Smooth muscle cell (in vitro differentiated cells): ENCODE measurements around the gene CHRNB2. TPM values are rescaled to one million over a fixed set of nuclear protein-coding genes. Genes with fewer than 3 reads are reported as not detected.
A peak's percentile ranks its signal among the peaks of the same experiment; 100 is the strongest.

Source experiments
- DNase-seq: peaks from one replicate; lab custom pipeline; 2025; ENCODE audit not compliant: unreplicated experiment; lab: John Stamatoyannopoulos, UW
- H2AFZ ChIP-seq: fragments of 200-600 bp; sonication (generic); 2 replicates; pipeline ENCODE4 v1.6.0; 2016; ENCODE audit warnings: antibody characterized with exemption, low read depth, mild to moderate bottlenecking
- H3F3A ChIP-seq: fragments of 200-600 bp; sonication (generic); 2 replicates; pipeline ENCODE4 v1.6.0; 2017; ENCODE audit warnings: antibody characterized with exemption, low read depth
- H3K27ac ChIP-seq: fragments of 200-600 bp; sonication (generic); 2 replicates; pipeline ENCODE4 v1.5.1; 2016; ENCODE audit warnings: low read depth, mild to moderate bottlenecking
- H3K27me3 ChIP-seq: fragments of 200-600 bp; sonication (generic); 2 replicates; pipeline ENCODE4 v1.6.1; 2016; ENCODE audit warnings: low read depth, mild to moderate bottlenecking
- H3K36me3 ChIP-seq: fragments of 200-600 bp; sonication (generic); 2 replicates; pipeline ENCODE4 v1.5.1; 2016; ENCODE audit warnings: low read depth
- H3K4me1 ChIP-seq: fragments of 200-600 bp; sonication (generic); 2 replicates; pipeline ENCODE4 v1.5.1; 2016; ENCODE audit warnings: low read depth
- H3K4me2 ChIP-seq: fragments of 200-600 bp; sonication (generic); 2 replicates; pipeline ENCODE4 v1.6.0; 2016; ENCODE audit warnings: mild to moderate bottlenecking
- H3K4me3 ChIP-seq: fragments of 200-600 bp; sonication (generic); 2 replicates; pipeline ENCODE4 v1.5.1; 2016; ENCODE audit warnings: mild to moderate bottlenecking
- H3K79me2 ChIP-seq: fragments of 200-600 bp; sonication (generic); 2 replicates; pipeline ENCODE4 v1.6.0; 2016; ENCODE audit warnings: low read depth, mild to moderate bottlenecking
- H3K9ac ChIP-seq: fragments of 200-600 bp; sonication (generic); 2 replicates; pipeline ENCODE4 v1.6.0; 2016; ENCODE audit warnings: low read depth
- H3K9me3 ChIP-seq: fragments of 200-600 bp; sonication (generic); replicated peaks from 2 replicates; pipeline ENCODE4 v1.5.1; 2016; ENCODE audit warnings: low read depth
- H4K20me1 ChIP-seq: fragments of 200-600 bp; sonication (generic); 2 replicates; pipeline ENCODE4 v1.6.0; 2016; ENCODE audit warnings: low read depth
- WGBS: methylation state at CpG from one replicate; pipeline ENCODE4 v1.1.7; 2016; ENCODE audit warnings: low lambda C conversion rate; 5-methylcytosine and 5-hydroxymethylcytosine counted together
- polyA plus RNA-seq: library from polyadenylated mRNA; unstranded; fragments of >200 nt; fragmentation: Nextera tagmentation; extraction: Ambion mirVana; gene quantifications from 2 replicates; pipeline ENCODE4 v1.2.1, GENCODE V29; 2016
- total RNA-seq: library from RNA; depleted of rRNA; stranded (reverse); fragments of >200 nt; gene quantifications from 2 replicates; pipeline ENCODE4 v1.2.3, GENCODE V29; 2014
- TF ChIP-seq, protein P1 (sequence below): fragments of 200-600 bp; sonication (generic); IDR thresholded peaks from 2 replicates; pipeline ENCODE4 v1.5.1; 2017; ENCODE audit warnings: borderline replicate concordance, mild to moderate bottlenecking, antibody characterized with exemption; ENCODE audit not compliant: insufficient read depth, poor library complexity, severe bottlenecking

The CHRNB2 gene
- total and polyA plus RNA-seq, 2 experiments from 2014 or later: not detected

DNA sequence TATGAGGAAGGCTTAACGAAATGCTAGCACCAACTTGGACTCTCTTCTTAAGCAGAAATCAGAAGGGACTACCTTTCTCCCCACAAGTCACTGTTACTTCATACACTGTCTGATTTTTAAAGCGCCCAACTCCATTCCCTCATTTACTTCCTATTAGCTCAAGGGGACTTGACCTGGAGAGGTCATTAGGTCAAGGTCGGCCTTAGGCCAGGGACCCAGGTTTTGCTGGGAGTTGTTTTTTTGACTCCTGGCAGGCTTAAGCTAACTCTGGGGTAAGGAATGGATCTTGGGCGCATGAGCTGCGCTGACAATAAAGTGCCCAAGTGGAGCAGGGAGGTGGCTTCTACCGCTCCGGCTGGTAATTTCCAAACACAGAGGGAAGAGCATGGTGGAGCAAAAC, 23.6 kb downstream of the CHRNB2 start:
- Histone ChIP-seq H3K27me3 (no peaks in the 10 kb centered on the region), H3K4me2 (no peak overlapping the region), H3K36me3 (peaks cover 42% of the 10 kb centered on the region), H3K9ac (no peak overlapping the region), H3K4me1 (no peaks in the 10 kb centered on the region), H2AFZ (no peak overlapping the region), H3K27ac (no peak overlapping the region), H3K4me3 (no peak overlapping the region), H3F3A (no peaks in the 10 kb centered on the region), H4K20me1 (peaks cover 52% of the 10 kb centered on the region), H3K9me3 (no peaks in the 10 kb centered on the region), H3K79me2 (peaks cover 7% of the 10 kb centered on the region)
- 99% methylated on average over 7 of the region's 7 CpGs for WGBS
- DNase-seq: no peak
- TF ChIP-seq, protein P1, sequence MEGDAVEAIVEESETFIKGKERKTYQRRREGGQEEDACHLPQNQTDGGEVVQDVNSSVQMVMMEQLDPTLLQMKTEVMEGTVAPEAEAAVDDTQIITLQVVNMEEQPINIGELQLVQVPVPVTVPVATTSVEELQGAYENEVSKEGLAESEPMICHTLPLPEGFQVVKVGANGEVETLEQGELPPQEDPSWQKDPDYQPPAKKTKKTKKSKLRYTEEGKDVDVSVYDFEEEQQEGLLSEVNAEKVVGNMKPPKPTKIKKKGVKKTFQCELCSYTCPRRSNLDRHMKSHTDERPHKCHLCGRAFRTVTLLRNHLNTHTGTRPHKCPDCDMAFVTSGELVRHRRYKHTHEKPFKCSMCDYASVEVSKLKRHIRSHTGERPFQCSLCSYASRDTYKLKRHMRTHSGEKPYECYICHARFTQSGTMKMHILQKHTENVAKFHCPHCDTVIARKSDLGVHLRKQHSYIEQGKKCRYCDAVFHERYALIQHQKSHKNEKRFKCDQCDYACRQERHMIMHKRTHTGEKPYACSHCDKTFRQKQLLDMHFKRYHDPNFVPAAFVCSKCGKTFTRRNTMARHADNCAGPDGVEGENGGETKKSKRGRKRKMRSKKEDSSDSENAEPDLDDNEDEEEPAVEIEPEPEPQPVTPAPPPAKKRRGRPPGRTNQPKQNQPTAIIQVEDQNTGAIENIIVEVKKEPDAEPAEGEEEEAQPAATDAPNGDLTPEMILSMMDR: no peak

DNA sequence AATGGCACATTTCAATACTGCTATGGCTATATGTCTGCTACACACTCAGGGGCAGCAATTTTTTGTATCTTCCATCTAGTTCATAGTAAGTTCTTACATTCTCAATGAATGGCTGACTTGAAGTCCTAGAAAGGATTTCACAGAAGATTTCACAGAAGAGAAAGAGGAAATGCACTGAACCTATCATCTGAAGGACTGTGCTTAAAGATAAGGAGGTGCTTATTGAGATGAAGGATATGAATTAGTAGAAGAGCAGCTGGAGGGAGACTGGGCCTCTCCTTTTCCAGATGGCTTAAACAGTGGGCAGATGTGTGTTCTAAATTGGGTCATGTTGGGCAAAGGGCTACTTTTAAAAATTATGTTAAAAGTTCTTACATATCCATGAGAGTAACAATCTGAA, 25.8 kb downstream of the CHRNB2 start:
- peaks cover 7% of the 10 kb centered on the region for H3K79me2 ChIP-seq
- peaks cover 40% of the 10 kb centered on the region for H3K36me3 ChIP-seq
- no peaks in the 10 kb centered on the region for H3K27me3 ChIP-seq
- no peak for DNase-seq
- no peak overlapping the region for H2AFZ ChIP-seq
- H3K4me3 ChIP-seq: no peak overlapping the region
- no peaks in the 10 kb centered on the region for H3F3A ChIP-seq
- H3K4me2 ChIP-seq: no peak overlapping the region
- H3K4me1 ChIP-seq: no peaks in the 10 kb centered on the region
- peaks cover 57% of the 10 kb centered on the region for H4K20me1 ChIP-seq
- no peak overlapping the region for H3K27ac ChIP-seq
- TF ChIP-seq, protein P1: no peak
- no peak overlapping the region for H3K9ac ChIP-seq
- H3K9me3 ChIP-seq: no peaks in the 10 kb centered on the region

DNA sequence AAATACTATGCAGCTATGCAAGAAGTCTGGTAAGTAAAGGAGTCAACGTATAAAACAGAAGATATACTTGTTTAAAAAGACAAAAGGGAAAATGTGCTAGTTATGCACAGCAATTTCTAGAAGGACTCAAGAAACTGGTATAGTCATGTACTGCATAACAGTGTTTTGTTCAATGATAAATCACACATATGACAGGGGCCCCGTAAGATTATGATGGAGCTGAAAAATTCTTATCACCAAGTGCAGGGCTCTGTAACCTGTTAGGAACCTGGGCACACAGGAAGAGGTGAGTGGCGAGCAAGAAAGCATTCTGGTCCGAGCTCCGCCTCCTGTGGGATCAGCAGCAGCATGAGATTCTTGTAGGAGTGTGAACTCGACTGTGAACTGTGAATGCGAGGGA, 27.2 kb downstream of the CHRNB2 start:
- no peak for DNase-seq
- Histone ChIP-seq H3K27me3 (no peaks in the 10 kb centered on the region), H3F3A (no peaks in the 10 kb centered on the region), H3K27ac (no peak overlapping the region), H3K4me2 (no peak overlapping the region), H3K36me3 (peaks cover 30% of the 10 kb centered on the region), H3K9me3 (no peaks in the 10 kb centered on the region), H3K79me2 (peaks cover 11% of the 10 kb centered on the region), H3K4me3 (no peak overlapping the region), H4K20me1 (peaks cover 63% of the 10 kb centered on the region), H2AFZ (no peak overlapping the region), H3K9ac (no peak overlapping the region), H3K4me1 (no peaks in the 10 kb centered on the region)
- 97% methylated on average over 7 of the region's 7 CpGs for WGBS
- TF ChIP-seq, protein P1: no peak

DNA sequence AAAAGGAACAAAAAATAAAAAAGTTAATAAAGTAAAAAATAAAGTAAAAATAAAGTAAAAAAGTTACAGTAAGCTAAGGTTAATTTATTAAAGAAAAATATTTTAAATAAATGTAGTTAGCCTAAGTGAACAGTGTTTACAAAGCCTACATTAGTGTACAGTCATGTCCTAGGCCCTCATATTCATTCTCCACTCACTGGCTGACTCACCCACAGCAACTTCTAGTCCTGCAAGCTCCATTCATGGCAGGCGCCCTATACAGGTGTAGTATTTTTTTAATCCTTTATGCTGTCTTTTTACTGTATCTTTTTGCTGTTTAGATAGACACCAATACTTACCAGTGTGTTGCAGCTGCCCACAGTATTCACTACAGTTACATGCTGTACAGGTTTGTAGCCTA, 28.0 kb downstream of the CHRNB2 start:
- Histone ChIP-seq H3K9me3 (no peaks in the 10 kb centered on the region), H3K4me1 (no peaks in the 10 kb centered on the region), H3K27ac (peak overlapping the region; percentile 24), H3K9ac (no peak overlapping the region), H2AFZ (no peak overlapping the region), H3K4me2 (no peak overlapping the region), H3K4me3 (no peak overlapping the region), H3K36me3 (peaks cover 29% of the 10 kb centered on the region), H4K20me1 (peaks cover 65% of the 10 kb centered on the region), H3K27me3 (no peaks in the 10 kb centered on the region), H3F3A (no peaks in the 10 kb centered on the region), H3K79me2 (peaks cover 19% of the 10 kb centered on the region)
- 94% methylated on average over 1 of the region's 1 CpG for WGBS
- TF ChIP-seq, protein P1: no peak
- no peak for DNase-seq
